ENCODE results near the gene GARIN5A. TPM values are rescaled to one million over a fixed set of nuclear protein-coding genes. Genes with fewer than 3 reads are reported as not detected.

GARIN5A gene
- 10 to 100 TPM in 1 of 4 donors, 1 to 10 TPM in 3; 3.3 to 10.3 (median 6.6) TPM for polyA plus RNA-seq (ENCODE audit: insufficient read length in 4 of 4)

GRCh38 chr19:50476224-50476906 is at the start of gene GARIN5A, which contains the start of gene EMC10:
Gene GARIN5A (minus strand): TSS chr19:50476848. CDS start chr19:50476388, 460 bp downstream.
Gene EMC10 (plus strand): TSS chr19:50476507. CDS start chr19:50476545, 38 bp downstream.
- DNase-seq (ENCODE audit: low read depth in 4 of 4, low spot score in 3 of 4): peak; percentile 79 to 91 (median 86)

- no peak for DNase-seq (ENCODE audit: low read depth in 4 of 4, low spot score in 3 of 4)
Observed at GRCh38 chr19:50522881-50523280, 46.2 kb upstream of the GARIN5A start.

GRCh38 chr19:50520822-50521465 is 44.3 kb upstream of the GARIN5A start:
- no peak for DNase-seq (ENCODE audit: low read depth in 4 of 4, low spot score in 3 of 4)

DNA sequence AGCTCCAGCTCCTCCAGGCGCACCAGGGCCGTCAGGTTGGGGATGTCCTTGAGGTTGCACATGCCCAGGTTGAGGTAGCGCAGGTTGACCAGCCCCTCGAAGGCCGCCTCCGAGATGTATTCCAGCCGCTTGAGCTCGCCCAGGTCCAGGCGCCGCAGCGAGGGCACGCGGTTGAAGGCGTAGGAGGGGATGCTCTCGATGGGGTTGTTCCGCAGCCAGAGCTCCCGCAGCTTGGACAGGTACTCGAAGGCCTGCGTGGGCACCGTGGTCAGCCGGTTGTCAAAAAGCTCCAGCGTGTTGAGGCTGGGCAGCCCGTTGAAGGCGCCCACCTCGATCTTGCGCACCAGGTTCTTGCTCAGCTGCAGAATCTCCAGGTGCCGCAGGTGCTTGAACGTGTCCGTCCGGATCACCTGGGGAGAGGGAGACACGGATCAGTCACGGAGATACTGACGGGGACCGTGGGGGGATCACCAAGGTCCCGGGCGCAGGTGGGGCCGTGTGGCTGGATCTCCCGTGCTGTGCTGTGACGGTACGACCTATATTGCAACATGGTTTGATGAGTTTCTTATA is 42.4 kb upstream of the GARIN5A start:
- no peak for DNase-seq (ENCODE audit: low read depth in 4 of 4, low spot score in 3 of 4)

DNA sequence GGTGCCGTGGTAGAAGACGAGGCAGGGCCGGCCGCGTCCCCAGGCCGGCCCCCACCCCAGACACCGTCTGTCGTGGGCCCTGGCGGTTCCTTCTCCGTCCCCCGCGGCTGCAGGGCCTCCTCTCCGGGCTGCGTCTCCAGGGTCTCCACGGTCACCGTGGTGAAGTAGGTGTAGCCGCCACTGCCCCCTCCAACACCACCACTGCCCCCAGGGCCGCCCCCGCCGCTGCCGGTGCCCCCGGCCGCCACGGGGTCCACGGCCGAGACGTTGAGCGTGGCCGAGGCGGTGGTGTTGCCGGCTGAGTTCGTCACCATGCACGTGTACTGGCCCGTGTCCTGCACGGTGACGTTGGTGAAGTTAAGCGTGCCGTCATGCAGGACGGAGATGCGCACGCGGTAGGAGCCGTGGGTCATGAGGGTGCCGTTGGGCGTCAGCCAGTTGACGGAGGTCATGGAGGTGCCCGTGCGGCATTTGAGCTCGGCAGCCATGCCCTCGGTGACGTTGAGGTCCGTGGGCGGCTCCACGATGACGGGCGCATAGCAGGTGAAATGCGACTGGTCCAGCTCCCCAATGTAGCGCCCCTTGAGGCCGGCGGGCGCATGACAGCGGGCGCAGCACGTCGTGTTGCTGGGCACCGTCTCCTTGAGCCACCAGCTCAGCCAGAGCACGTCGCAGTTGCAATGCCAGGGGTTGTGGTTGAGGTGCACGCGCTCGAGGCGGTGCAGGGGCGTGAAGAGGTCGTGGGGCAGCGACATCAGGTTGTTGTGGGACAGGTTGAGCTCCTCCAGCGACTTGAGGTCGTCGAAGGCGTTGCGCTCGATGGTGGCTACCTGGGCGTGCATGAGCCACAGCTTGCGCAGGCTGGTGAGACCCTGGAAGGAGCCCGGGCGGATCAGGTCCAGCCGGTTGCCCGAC is 41.7 kb upstream of the GARIN5A start:
- no peak for DNase-seq (ENCODE audit: low read depth in 4 of 4, low spot score in 3 of 4)

DNA sequence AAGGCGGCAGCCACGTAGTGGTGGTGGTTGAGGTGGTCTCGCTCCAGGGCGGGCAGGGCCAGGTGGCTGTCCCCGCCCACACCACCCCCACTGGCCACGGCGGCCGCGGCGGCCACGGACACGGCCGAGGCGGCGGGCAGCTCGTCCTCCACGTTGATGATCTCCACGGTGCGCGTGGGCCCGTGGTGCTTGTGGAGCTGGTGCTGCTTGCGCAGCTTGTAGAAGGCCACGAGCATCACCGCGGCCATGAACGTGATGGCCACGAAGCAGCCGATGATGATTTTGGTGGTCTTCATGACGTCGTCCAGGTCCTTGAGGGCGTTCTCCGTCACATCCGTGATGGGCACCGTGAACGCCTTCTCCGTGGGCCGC is 41.0 kb upstream of the GARIN5A start:
- no peak for DNase-seq (ENCODE audit: low read depth in 4 of 4, low spot score in 3 of 4)

- no peak for DNase-seq (ENCODE audit: low read depth in 4 of 4, low spot score in 3 of 4)
Observed at GRCh38 chr19:50516964-50517703, 40.5 kb upstream of the GARIN5A start.

DNA sequence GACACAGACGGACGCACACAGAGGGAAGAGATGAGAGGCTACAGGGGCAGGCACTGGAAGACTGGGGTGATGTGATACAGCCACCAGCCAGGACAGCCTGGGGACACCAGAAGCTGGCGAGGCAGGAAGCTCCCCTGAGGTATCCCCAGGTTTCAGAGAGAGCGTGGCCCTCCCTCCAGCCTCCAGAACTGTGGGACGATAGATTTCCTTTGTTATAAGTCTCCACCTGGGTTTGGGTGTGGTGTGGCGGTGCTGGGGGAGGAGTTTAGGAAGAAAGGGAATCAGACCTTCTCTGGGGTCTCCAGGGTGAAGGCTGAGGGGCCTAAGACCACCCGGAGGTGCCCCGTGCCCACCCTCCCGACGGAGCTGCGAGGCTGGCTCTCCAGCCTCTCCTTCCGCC is 39.8 kb upstream of the GARIN5A start:
- DNase-seq (ENCODE audit: low read depth in 4 of 4, low spot score in 3 of 4): no peak

GRCh38 chr19:50515168-50515561 is 38.5 kb upstream of the GARIN5A start:
- no peak for DNase-seq (ENCODE audit: low read depth in 4 of 4, low spot score in 3 of 4)

DNA sequence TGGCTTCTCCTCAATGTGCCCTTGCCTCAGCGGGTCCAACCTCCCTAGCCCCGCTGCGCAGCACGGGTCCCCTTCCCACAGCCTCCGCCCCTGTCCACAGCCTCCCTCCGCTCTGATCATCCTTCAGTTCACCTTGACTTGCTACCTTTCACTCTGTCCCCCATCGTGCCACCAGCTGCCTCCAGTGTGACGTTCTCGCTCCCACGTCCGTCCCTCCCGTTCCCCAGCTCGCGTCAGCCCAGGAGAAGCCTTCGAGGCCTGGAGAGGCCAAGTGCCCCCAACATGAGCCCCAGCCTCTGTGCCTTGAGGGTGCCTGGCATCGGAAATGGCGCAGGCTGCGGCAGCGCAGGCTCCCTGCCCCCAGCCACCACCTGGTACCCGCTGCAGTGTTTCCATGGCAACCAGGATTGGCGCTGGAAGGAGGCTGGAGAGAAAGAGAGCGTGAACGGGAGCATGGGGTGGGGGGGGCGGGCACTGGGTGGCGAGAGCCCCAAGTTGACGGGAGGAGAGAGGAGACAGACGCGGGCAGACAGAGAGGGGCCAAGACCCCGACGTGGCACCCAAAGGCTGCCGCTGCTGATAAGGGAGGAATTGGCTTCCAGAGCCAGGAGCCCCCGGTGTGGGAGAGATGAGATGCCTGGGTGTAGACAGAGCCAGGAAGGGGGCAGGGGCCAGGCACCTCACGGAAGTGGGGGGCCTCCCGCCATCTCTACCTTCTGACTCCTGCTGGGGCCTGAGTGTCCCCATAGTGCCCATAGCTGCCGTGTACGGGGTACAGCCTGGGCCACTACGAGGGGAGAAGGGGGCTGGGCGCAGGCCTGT is 37.9 kb upstream of the GARIN5A start:
- no peak for DNase-seq (ENCODE audit: low read depth in 4 of 4, low spot score in 3 of 4)

DNA sequence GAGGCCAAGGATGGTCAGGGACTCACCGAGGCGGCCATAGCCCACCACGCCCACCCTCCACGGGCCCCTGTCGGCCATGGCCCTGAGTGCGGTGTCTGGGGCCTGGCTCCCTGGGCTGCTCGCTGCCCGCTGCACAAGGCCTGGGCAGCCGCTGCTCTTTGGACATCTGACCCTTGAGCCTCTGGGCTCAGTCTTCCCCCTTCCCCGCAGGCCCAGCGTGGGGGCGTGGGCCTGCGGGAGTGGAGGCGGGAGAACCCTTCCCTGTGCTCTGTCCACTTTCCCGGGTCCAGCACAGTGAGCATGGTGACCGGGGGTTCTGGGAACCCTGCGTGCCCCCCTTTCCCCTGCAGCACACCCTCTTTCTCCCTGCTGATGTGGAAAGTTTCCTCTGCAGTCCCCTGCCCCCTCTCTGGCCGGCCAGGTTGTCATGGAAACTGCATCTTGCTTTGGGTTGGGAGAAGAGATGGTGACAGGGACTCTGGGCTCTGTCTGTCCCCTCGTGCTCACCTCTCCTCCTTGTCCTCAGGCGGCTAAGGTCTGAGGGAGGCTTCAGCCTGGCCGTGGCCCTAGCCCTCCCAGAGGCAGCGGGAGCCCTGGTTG is 37.2 kb upstream of the GARIN5A start, which contains the start of gene ASPDH:
ASPDH (minus strand) TSS at position 168 of the 600 bp plus-strand sequence; CDS start at position 78, 90 bp downstream.
- no peak for DNase-seq (ENCODE audit: low read depth in 4 of 4, low spot score in 3 of 4)

DNA sequence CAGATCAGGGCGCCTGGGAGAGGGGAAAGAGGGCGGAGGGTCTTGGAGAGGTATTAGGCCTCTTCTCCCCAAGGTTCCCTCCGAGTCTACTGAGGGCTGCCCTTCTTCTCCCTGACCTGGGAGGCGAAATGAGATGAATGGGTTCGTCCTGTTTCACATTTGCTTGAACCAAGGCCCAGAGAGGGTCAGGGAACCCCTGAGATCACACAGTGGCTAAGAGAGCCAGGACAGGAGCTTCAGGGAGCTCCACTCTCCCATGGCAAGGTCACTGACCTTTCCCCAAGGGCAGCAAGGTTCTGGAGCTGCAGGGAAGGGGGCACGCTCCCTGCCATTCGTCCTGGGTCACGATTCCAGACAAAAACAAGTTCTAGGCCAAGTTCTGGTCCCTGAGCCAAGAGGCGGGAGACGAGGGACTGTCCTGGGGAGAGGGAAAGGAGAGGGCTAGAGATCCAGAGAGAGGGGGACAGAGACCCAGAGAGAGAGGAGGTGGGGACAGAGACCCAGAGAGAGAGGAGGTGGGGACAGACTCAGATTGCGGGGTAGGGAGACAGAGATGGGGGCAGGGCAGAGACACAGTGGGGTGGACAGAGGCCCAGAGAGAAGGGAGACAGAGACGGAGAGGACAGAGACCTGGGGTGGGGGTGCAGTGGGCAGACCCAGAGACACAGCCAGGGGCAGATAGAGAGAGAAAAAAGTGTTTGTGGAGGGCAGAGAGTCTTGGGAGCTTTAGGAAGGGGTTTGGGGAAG is 36.5 kb upstream of the GARIN5A start:
- DNase-seq (ENCODE audit: low read depth in 4 of 4, low spot score in 3 of 4): no peak

- no peak for DNase-seq (ENCODE audit: low read depth in 4 of 4, low spot score in 3 of 4)
Observed at GRCh38 chr19:50512112-50512998, 35.7 kb upstream of the GARIN5A start.

DNA sequence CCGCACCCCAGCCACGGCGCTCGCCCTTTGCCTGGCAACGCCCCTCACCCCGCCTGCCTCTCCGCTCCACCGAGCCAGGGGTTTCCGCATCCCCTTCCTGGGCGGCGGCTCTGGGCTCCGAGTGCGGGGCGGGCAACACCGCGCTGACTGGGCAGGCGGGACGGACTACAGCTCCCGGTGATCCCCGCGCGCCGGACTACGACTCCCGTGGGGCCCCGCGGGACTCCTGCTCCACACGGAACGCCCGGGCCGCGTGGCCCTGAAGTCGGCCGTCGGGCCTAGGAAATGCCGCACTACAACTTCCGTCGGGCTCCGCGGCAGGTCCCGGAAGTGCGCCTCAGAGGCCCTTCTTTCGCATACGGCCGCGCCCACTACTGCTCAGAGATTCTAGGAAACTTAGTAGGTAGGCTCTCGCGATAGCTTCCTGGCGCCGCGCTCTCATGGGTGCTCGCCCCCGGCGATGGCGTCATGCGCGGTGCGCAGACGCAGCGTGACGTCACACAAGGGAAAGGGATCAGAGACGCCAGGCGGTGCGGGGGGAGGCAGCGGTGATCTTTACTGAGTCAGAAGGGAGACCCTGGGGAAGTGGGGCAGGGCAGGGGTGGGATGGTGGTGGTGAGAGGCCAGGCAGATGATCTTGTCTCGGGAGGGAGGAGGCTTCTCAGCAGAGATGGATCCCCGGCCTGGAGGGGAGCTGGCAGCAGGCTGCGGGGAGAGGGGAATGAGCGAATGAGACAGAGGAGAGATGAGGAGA is 34.6 kb upstream of the GARIN5A start, which contains the start of gene JOSD2:
JOSD2 (minus strand) TSS at position 123 of the 754 bp plus-strand sequence. CDS start 760 bp downstream, outside the sequence.
- DNase-seq (ENCODE audit: low read depth in 4 of 4, low spot score in 3 of 4): peak; percentile 95 to 98 (median 98)

DNA sequence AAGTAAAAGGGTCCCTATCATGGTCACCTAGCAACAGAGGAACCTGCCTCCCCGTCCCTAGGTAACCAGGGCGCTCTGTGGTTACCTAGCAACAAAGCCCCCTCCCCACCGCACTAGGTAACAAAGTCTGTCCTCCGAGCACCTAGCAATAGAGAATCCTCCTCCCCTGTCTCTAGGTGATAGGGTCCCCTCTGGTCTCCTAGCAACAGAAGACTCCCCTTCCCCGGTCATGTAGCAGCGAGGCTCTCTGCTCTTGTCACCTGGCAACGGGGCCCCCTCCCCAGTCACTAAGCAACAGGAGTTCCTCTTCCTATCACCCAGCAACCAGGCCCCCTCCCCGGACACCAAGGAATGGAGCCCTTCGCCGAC is 34.0 kb upstream of the GARIN5A start:
- peak in 1 of 4 donors; percentile 65 for DNase-seq (ENCODE audit: low read depth in 4 of 4, low spot score in 3 of 4)

DNA sequence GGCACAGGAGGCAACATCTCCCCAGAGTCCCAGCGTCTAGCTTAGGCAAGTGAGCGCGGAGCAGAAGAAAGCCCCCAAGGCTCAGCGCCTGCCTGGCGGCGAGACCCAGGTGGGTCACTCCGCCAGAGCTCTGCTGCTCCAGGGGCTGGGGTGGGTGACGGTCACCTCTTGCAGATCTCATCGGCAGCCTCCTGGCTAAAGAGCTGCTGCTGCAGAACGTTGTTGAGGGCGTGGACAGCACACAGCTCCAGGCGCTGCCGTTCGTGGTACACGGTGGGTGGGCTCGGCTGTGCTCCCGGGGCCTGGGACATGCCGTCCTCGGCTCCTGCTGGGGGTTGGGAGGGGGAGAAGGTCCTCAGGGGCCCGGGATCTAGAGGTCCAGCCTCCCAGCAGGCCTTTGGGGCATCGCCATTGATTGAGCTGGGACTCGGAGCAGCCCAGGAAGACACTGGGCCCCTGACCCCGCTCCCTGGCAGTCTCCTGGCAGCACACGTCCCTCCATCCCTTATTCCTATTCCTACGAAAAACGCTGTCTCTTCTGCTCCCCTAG is 33.5 kb upstream of the GARIN5A start:
- no peak for DNase-seq (ENCODE audit: low read depth in 4 of 4, low spot score in 3 of 4)
